ENCODE data around the gene MLLT3.

MLLT3 gene

GRCh38 chr9:20378851-20379250, 243.4 kb downstream of the MLLT3 start:
- H3K4me3 ChIP-seq (ENCODE audit: control insufficient read depth, low read depth, low read length): no peak overlapping the region
- TF ChIP-seq CTCF (conservative IDR thresholded peaks at IDR 0.05; ENCODE audit: control insufficient read depth, insufficient read depth, low read depth, low read length): no peak
- no peak for DNase-seq (ENCODE audit: low read depth)

- no peak overlapping the region for H3K4me3 ChIP-seq (ENCODE audit: control insufficient read depth, low read depth, low read length)
- no peak for TF ChIP-seq CTCF (conservative IDR thresholded peaks at IDR 0.05; ENCODE audit: control insufficient read depth, insufficient read depth, low read depth, low read length)
- no peak for DNase-seq (ENCODE audit: low read depth)
These were observed 244.5 kb downstream of the MLLT3 start for GRCh38 chr9:20377790-20378189.

- DNase-seq (ENCODE audit: low read depth): no peak
- no peak overlapping the region for H3K4me3 ChIP-seq (ENCODE audit: control insufficient read depth, low read depth, low read length)
- no peak for TF ChIP-seq CTCF (conservative IDR thresholded peaks at IDR 0.05; ENCODE audit: control insufficient read depth, insufficient read depth, low read depth, low read length)
These were observed 245.4 kb downstream of the MLLT3 start for GRCh38 chr9:20376731-20377375.

GRCh38 chr9:20376042-20376441, 246.3 kb downstream of the MLLT3 start:
- H3K4me3 ChIP-seq (ENCODE audit: control insufficient read depth, low read depth, low read length): no peak overlapping the region
- DNase-seq (ENCODE audit: low read depth): no peak
- TF ChIP-seq CTCF (conservative IDR thresholded peaks at IDR 0.05; ENCODE audit: control insufficient read depth, insufficient read depth, low read depth, low read length): no peak

GRCh38 chr9:20373263-20373662, 249.0 kb downstream of the MLLT3 start:
- DNase-seq (ENCODE audit: low read depth): no peak
- TF ChIP-seq CTCF (conservative IDR thresholded peaks at IDR 0.05; ENCODE audit: control insufficient read depth, insufficient read depth, low read depth, low read length): no peak
- no peak overlapping the region for H3K4me3 ChIP-seq (ENCODE audit: control insufficient read depth, low read depth, low read length)

- no peak overlapping the region for H3K4me3 ChIP-seq (ENCODE audit: control insufficient read depth, low read depth, low read length)
- DNase-seq (ENCODE audit: low read depth): no peak
- no peak for TF ChIP-seq CTCF (conservative IDR thresholded peaks at IDR 0.05; ENCODE audit: control insufficient read depth, insufficient read depth, low read depth, low read length)
These were observed 252.9 kb downstream of the MLLT3 start for GRCh38 chr9:20369391-20369790.

GRCh38 chr9:20367855-20368254, 254.4 kb downstream of the MLLT3 start:
- TF ChIP-seq CTCF (conservative IDR thresholded peaks at IDR 0.05; ENCODE audit: control insufficient read depth, insufficient read depth, low read depth, low read length): no peak
- DNase-seq (ENCODE audit: low read depth): no peak
- H3K4me3 ChIP-seq (ENCODE audit: control insufficient read depth, low read depth, low read length): no peak overlapping the region

Data from fibroblast of mammary gland (primary cell).